Measurements from ENCODE around the gene LOXL4. TPM values are rescaled to one million over a fixed set of nuclear protein-coding genes. Genes with fewer than 3 reads are reported as not detected.
A peak's percentile ranks its signal among the peaks of the same experiment; 100 is the strongest.

The LOXL4 gene
- total RNA-seq, 1 donor from 2014 or later, result 2.9 TPM

GRCh38 chr10:98264378-98265065 is 3.5 kb downstream of the LOXL4 start:
- TF ChIP-seq CTCF (IDR thresholded peaks at IDR 0.05), result no peak
- no peaks in the 10 kb centered on the region for H3K9me3 Mint-ChIP-seq (ENCODE audit: unreplicated experiment)
- H3K4me1 Mint-ChIP-seq (ENCODE audit: unreplicated experiment), result peaks cover 27% of the 10 kb centered on the region
- H3K27me3 Mint-ChIP-seq (ENCODE audit: unreplicated experiment), result no peaks in the 10 kb centered on the region
- H3K27ac Mint-ChIP-seq (ENCODE audit: unreplicated experiment), result no peak overlapping the region
- no peak overlapping the region for H3K4me3 Mint-ChIP-seq (ENCODE audit: unreplicated experiment)
- peak; percentile 69 for DNase-seq (ENCODE audit: extremely low spot score, unreplicated experiment)
- no peaks in the 10 kb centered on the region for H3K36me3 Mint-ChIP-seq (ENCODE audit: unreplicated experiment)

- no peak for TF ChIP-seq CTCF (IDR thresholded peaks at IDR 0.05)
- no peak for DNase-seq (ENCODE audit: extremely low spot score, unreplicated experiment)
- Mint-ChIP-seq H3K36me3 (ENCODE audit: unreplicated experiment) (no peaks in the 10 kb centered on the region), H3K4me3 (ENCODE audit: unreplicated experiment) (no peak overlapping the region), H3K27me3 (ENCODE audit: unreplicated experiment) (no peaks in the 10 kb centered on the region), H3K9me3 (ENCODE audit: unreplicated experiment) (no peaks in the 10 kb centered on the region), H3K4me1 (ENCODE audit: unreplicated experiment) (peaks cover 15% of the 10 kb centered on the region), H3K27ac (ENCODE audit: unreplicated experiment) (no peak overlapping the region)
These were observed 4.9 kb downstream of the LOXL4 start for GRCh38 chr10:98263088-98263487.

GRCh38 chr10:98262571-98262970 is 5.4 kb downstream of the LOXL4 start:
- Mint-ChIP-seq H3K4me3 (ENCODE audit: unreplicated experiment) (no peak overlapping the region), H3K4me1 (ENCODE audit: unreplicated experiment) (peaks cover 12% of the 10 kb centered on the region), H3K9me3 (ENCODE audit: unreplicated experiment) (no peaks in the 10 kb centered on the region), H3K27ac (ENCODE audit: unreplicated experiment) (no peak overlapping the region), H3K36me3 (ENCODE audit: unreplicated experiment) (no peaks in the 10 kb centered on the region), H3K27me3 (ENCODE audit: unreplicated experiment) (no peaks in the 10 kb centered on the region)
- TF ChIP-seq CTCF (IDR thresholded peaks at IDR 0.05), result peak; percentile 45
- peak; percentile 63 for DNase-seq (ENCODE audit: extremely low spot score, unreplicated experiment)

- H3K36me3 Mint-ChIP-seq (ENCODE audit: unreplicated experiment), result no peaks in the 10 kb centered on the region
- DNase-seq (ENCODE audit: extremely low spot score, unreplicated experiment), result peak; percentile 82
- H3K27me3 Mint-ChIP-seq (ENCODE audit: unreplicated experiment), result no peaks in the 10 kb centered on the region
These were observed 6.3 kb downstream of the LOXL4 start for GRCh38 chr10:98261436-98262277.

More at GRCh38 chr10:98261436-98262277, 6.3 kb downstream of the LOXL4 start:
- Mint-ChIP-seq H3K9me3 (ENCODE audit: unreplicated experiment) (no peaks in the 10 kb centered on the region), H3K27ac (ENCODE audit: unreplicated experiment) (no peak overlapping the region), H3K4me1 (ENCODE audit: unreplicated experiment) (peaks cover 5% of the 10 kb centered on the region), H3K4me3 (ENCODE audit: unreplicated experiment) (no peak overlapping the region)
- no peak for TF ChIP-seq CTCF (IDR thresholded peaks at IDR 0.05)
